WTC11 (cell line): ENCODE results near the gene KIF19.

Experiments
- CDX4 ChIP-seq: fragments of 250-450 bp; sonication (Bioruptor Pico); IDR thresholded peaks from 2 replicates; pipeline ENCODE4 v1.9.0; 2021; ENCODE audit warnings: moderate library complexity, mild to moderate bottlenecking, inconsistent platforms, borderline replicate concordance
- CREB1 ChIP-seq: sonication (generic); formaldehyde crosslinking; IDR thresholded peaks from 2 replicates; pipeline ENCODE4 v1.8.0; 2023; ENCODE audit warnings: mild to moderate bottlenecking, missing genetic modification reagents
- CTCF ChIP-seq: fragments of 200-600 bp; IDR thresholded peaks from 2 replicates; pipeline ENCODE4 v1.8.0; 2022; ENCODE audit warnings: antibody characterized with exemption
- FOXJ3 ChIP-seq: sonication (generic); formaldehyde crosslinking; IDR thresholded peaks from 2 replicates; pipeline ENCODE4 v1.9.0; 2021; ENCODE audit warnings: missing genetic modification reagents, mild to moderate bottlenecking, borderline replicate concordance
- FOXP4 ChIP-seq: sonication (generic); formaldehyde crosslinking; IDR thresholded peaks from 2 replicates; pipeline ENCODE4 v1.8.0; 2022; ENCODE audit warnings: mild to moderate bottlenecking, missing genetic modification reagents
- SP1 ChIP-seq: sonication (generic); formaldehyde crosslinking; conservative IDR thresholded peaks from 2 replicates; pipeline ENCODE4 v1.8.1; 2022; ENCODE audit warnings: missing genetic modification reagents
- TF ChIP-seq, protein P1 (sequence below): sonication (generic); formaldehyde crosslinking; IDR thresholded peaks from 2 replicates; pipeline ENCODE4 v1.8.1; 2023; ENCODE audit warnings: mild to moderate bottlenecking, missing genetic modification reagents, moderate library complexity
- TF ChIP-seq, protein P2 (sequence below): sonication (generic); formaldehyde crosslinking; IDR thresholded peaks from 2 replicates; pipeline ENCODE4 v1.8.1; 2023; ENCODE audit warnings: mild to moderate bottlenecking, missing genetic modification reagents
- TF ChIP-seq, protein P3 (sequence below): sonication (generic); formaldehyde crosslinking; IDR thresholded peaks from 2 replicates; pipeline ENCODE4 v1.8.1; 2023; ENCODE audit warnings: mild to moderate bottlenecking, moderate library complexity, missing genetic modification reagents
- TF ChIP-seq, protein P4 (sequence below): sonication (generic); formaldehyde crosslinking; conservative IDR thresholded peaks from 2 replicates; pipeline ENCODE4 v1.8.1; 2022; ENCODE audit warnings: mild to moderate bottlenecking, missing genetic modification reagents

- TF ChIP-seq CTCF (no peak), CDX4 (no peak), CREB1 (CRISPR knock-in tag) (no peak), FOXP4 (CRISPR knock-in tag) (no peak), SP1 (no peak), FOXJ3 (CRISPR knock-in tag) (no peak)
- TF ChIP-seq, protein P1, sequence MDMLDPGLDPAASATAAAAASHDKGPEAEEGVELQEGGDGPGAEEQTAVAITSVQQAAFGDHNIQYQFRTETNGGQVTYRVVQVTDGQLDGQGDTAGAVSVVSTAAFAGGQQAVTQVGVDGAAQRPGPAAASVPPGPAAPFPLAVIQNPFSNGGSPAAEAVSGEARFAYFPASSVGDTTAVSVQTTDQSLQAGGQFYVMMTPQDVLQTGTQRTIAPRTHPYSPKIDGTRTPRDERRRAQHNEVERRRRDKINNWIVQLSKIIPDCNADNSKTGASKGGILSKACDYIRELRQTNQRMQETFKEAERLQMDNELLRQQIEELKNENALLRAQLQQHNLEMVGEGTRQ (CRISPR knock-in tag): no peak
- TF ChIP-seq, protein P2, sequence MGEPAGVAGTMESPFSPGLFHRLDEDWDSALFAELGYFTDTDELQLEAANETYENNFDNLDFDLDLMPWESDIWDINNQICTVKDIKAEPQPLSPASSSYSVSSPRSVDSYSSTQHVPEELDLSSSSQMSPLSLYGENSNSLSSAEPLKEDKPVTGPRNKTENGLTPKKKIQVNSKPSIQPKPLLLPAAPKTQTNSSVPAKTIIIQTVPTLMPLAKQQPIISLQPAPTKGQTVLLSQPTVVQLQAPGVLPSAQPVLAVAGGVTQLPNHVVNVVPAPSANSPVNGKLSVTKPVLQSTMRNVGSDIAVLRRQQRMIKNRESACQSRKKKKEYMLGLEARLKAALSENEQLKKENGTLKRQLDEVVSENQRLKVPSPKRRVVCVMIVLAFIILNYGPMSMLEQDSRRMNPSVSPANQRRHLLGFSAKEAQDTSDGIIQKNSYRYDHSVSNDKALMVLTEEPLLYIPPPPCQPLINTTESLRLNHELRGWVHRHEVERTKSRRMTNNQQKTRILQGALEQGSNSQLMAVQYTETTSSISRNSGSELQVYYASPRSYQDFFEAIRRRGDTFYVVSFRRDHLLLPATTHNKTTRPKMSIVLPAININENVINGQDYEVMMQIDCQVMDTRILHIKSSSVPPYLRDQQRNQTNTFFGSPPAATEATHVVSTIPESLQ (CRISPR knock-in tag): no peak
- TF ChIP-seq, protein P3, sequence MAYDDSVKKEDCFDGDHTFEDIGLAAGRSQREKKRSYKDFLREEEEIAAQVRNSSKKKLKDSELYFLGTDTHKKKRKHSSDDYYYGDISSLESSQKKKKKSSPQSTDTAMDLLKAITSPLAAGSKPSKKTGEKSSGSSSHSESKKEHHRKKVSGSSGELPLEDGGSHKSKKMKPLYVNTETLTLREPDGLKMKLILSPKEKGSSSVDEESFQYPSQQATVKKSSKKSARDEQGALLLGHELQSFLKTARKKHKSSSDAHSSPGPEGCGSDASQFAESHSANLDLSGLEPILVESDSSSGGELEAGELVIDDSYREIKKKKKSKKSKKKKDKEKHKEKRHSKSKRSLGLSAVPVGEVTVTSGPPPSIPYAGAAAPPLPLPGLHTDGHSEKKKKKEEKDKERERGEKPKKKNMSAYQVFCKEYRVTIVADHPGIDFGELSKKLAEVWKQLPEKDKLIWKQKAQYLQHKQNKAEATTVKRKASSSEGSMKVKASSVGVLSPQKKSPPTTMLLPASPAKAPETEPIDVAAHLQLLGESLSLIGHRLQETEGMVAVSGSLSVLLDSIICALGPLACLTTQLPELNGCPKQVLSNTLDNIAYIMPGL (CRISPR knock-in tag): no peak
- TF ChIP-seq, protein P4, sequence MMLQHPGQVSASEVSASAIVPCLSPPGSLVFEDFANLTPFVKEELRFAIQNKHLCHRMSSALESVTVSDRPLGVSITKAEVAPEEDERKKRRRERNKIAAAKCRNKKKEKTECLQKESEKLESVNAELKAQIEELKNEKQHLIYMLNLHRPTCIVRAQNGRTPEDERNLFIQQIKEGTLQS (CRISPR knock-in tag): no peak
Observed at GRCh38 chr17:74350486-74350885, 24.5 kb downstream of the KIF19 start.
